HG03039 (cell line): ENCODE measurements around the gene MATN4.

Source experiments
- ATAC-seq: cut with Tn5 transposase; IDR thresholded peaks from one replicate; pipeline ENCODE4 v1.9.1; 2021; ENCODE audit warnings: mild to moderate bottlenecking, moderate library complexity; ENCODE audit not compliant: unreplicated experiment

Gene MATN4

GRCh38 chr20:45317826-45318225 lies 9.7 kb upstream of the MATN4 start:
- no peak for ATAC-seq

DNA sequence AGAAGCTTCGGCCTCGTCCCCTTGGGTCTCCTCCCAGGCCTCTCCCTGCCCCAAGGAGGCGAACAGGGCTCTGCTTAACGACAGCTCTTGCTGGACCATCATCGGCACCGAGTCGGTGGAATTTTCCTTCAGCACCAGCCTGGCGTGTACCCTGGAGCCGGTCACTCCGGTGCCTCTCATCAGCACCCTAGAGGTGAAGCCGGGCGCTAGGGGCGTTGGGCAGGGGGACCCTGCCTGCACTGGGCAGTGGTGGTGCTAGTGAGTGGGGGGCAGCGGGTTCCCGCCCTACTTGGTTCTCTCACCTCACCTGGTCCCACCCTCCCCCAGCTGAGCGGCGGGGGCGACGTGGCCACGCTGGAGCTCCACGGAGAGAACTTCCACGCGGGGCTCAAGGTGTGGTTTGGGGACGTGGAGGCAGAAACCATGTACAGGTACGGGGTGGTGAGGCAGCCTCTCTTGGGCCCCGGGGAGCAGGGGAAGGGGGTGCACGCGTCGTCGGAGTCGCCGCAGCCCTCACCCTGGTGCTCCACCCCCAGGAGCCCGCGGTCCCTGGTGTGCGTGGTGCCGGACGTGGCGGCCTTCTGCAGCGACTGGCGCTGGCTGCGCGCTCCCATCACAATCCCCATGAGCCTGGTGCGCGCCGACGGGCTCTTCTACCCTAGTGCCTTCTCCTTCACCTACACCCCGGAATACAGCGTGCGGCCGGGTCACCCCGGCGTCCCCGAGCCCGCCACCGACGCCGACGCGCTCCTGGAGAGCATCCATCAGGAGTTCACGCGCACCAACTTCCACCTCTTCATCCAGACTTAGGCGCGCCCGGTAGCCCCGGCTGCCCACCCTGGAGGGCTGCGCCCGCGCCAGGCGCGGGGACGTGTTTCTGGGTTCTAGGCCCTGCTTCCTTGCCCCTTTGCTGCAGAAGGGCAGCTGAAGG lies 8.3 kb upstream of the MATN4 start:
- ATAC-seq = no peak

DNA sequence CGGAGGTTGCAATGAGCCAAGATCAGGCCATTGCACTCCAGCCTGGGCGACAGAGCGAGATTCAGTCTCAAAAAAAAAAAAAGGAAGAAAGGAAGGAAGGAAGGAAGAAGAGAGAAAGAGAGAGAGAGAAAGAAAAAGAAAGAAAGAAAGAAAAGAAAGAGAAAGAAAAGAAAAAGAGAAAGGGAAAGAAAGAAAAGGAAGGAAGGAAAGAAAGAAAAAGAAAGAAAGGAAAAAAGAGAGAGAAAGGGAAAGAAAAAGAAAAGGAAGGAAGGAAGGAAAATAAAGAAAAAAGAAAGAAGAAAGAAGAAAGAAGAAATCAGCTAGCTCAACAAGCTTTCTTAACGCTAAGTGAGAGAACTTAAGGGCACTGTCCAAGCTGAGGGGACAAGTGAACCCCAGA lies 7.6 kb upstream of the MATN4 start:
- ATAC-seq = no peak

DNA sequence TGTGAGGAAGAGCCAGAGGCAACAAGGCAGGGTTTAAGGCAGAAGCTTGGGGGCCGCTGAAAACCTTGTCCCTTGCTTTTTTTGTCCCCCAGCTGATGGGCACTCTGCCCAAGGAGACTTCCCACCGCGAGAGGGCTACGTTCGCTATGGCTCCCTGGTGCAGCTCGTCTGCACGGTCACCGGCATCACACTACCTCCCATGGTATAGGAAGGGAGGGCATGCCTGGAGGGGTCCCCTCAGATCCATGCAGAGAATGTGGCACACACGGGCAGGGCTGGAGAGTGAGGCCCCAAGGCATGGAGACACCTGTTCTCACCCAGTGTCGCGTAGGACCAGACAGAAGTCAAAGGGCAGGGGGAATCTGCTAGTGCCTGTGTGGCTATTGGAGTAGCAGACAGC lies 5.8 kb upstream of the MATN4 start:
- no peak for ATAC-seq

GRCh38 chr20:45313065-45313695 lies 5.1 kb upstream of the MATN4 start:
- ATAC-seq = no peak

GRCh38 chr20:45312241-45312640 lies 4.1 kb upstream of the MATN4 start:
- ATAC-seq = no peak

GRCh38 chr20:45311589-45312211 lies 3.6 kb upstream of the MATN4 start:
- no peak for ATAC-seq

- no peak for ATAC-seq
Observed at GRCh38 chr20:45309075-45309474, 976 bp upstream of the MATN4 start.

GRCh38 chr20:45307076-45307640 lies 941 bp downstream of the MATN4 start:
- no peak for ATAC-seq

- ATAC-seq = no peak
Observed at GRCh38 chr20:45306431-45306982, 1.6 kb downstream of the MATN4 start, which contains the start of gene RBPJL. TSS of gene RBPJL (plus strand) at chr20:45306840. CDS start at chr20:45306923, 83 bp downstream.

DNA sequence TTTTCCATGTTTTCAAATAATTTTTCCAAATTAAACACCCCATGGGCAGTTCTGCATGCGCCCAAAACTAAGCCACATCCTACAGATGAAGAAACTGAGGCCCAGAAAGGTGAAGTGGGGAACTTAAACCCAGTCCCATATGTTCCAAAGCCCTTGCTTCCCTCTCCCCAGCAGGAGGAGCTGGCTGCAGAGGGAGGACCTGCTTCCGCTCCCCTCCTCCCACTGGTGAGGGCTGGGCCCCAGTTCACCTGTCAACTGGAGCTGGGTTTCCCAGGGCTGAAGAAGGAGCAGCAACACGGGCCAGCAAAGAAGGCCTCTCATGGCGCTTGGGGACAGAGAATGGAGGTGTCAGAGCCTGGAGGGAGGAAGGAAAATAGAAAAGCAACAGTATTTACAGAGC lies 2.8 kb downstream of the MATN4 start:
- ATAC-seq = no peak

- ATAC-seq = no peak
Observed at GRCh38 chr20:45304464-45304999, 3.6 kb downstream of the MATN4 start.

DNA sequence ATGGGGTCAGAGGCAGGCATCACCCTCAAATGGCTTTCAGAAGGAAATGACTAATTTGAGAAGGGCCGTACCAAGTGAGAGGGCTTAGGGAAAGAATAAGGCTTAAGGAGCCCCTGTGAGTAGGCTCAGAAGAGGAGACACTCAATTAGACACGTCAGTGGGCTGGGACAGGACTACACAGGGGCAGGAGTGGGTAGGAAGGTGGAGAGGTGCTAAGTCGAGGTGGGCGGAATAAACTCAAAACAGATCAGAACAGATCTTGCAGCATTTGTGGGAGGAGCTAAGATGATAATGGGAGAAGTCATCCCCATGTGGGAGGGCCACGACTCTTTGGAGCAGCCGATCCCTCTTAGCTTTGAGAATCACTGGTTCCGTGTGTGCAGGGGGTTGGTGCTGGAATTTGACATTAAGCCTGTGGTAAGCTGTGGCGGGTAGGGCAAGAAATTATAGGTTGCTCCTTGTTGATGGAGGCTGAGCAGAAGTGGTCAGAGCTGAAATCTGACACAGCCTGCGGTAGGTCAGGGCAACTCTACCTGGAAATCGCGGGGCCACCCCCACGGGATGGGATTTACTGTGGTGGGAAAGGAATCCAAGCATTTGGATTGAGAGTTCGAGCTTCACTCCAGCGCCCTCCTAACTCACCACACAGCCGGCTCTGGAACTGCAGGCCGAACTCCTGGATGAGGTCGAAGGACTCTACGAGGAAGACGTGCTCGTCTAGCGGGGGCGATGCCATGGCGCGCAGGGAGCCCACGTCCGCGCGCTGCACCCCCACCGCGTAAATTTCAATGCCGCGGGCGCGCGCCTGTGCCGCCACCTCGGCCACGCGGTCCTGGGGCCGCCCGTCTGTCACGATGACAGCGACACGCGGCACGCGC lies 4.3 kb downstream of the MATN4 start:
- no peak for ATAC-seq

DNA sequence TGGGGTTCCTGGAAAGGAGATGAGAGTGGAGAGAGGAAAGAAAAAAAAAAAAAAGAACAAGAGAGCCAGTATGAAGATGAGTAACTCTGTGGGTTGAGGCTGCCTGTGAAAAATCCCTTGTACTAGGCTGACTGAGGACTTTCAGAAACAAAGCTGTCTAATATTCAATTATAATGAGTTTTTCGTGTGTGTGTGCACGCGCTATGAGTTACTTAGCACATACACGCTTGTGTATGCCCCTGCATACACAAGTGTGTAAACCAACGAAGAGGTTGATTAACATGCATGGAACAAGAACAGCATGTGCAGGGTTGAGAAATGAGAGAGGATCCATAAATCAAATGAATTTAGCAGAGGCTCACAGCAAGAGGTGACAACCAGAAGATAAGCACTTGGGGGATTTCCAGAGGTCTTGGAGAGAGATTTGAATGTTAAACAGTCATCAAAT lies 6.3 kb downstream of the MATN4 start:
- ATAC-seq = no peak

- no peak for ATAC-seq
Observed at GRCh38 chr20:45300961-45301360, 7.1 kb downstream of the MATN4 start.

DNA sequence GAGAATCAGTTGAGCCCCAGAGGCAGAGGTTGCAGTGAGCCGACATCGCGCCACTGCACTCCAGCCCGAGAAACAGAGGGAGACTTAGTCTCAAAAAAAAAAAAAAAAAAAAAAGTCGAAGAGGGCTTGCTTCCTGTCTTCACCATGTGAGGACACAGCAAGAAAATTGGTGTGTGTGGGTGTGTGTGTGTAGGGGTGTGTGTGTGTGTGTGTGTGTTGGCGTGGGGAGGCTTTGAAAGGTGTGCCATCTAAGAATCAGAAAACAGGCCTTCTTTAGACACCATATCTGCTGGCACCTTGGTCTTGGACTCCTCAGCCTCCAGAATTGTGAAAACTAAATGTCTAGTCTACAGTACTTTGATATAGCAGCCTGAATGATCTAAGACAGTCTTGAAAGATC lies 8.3 kb downstream of the MATN4 start:
- ATAC-seq = no peak

DNA sequence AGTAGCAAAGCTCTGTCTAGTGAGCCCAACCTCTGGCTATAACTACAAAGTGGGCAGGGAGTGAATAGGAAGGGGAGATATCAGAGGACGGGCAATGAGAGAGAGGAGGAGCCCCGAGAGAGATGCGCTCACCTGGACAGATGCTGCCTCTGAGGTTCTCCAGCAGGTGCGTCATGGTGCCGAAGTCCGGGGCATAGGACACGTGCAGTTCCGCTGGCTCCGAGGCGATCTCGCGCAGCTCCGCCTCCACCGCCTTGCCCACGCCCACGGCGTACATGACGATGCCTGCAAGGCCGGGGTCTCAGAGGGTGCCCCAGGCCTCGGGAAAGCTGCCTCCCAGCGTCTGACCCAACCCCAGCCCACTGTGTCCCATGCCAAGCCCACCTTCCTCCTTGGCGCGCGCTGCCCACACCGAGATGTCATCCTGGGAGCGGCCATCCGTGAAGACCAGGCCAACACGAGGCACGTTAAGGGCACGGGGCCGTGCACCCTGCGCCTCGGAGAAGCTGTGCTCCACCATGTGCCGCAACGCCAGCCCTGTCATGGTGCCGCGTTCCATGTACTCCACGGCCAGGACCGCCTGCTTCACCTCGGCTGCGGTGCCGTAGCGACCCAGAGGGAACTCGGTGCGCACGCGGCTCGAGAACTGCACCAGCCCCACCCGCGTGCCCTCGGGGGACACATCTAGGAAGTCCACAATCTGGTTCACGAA lies 10.2 kb downstream of the MATN4 start:
- no peak for ATAC-seq

- ATAC-seq = no peak
Observed at GRCh38 chr20:45294659-45295058, 13.4 kb downstream of the MATN4 start.

- ATAC-seq = no peak
Observed at GRCh38 chr20:45294003-45294368, 14.1 kb downstream of the MATN4 start.
